ENCODE measurements around the gene TIMM10. TPM values are rescaled to one million over a fixed set of nuclear protein-coding genes. Genes with fewer than 3 reads are reported as not detected.

Gene TIMM10
- total and polyA plus RNA-seq, 4 donors, result 19.8 to 77.4 (median 30.3) TPM

- H3K9ac ChIP-seq (ENCODE audit: low read depth in 1 of 2, low read length in 2 of 2), result no peak overlapping the region
- no peaks in the 10 kb centered on the region for H3K9me3 ChIP-seq (ENCODE audit: control insufficient read depth in 4 of 4, low read length in 3 of 4)
- no peak for DNase-seq (ENCODE audit: low spot score)
- 92% methylated on average over 15 of the region's 15 CpGs for WGBS
- no peak overlapping the region for H3K4me3 ChIP-seq (ENCODE audit: low read depth in 1 of 3, low read length in 3 of 3)
- peaks cover 44 to 85% (median 78%) of the 10 kb centered on the region in 4 donors for H3K4me1 ChIP-seq (ENCODE audit: control insufficient read depth in 4 of 4, insufficient read depth in 4 of 4, low read length in 3 of 4)
- peaks cover 0 to 14% (median 6%) of the 10 kb centered on the region in 4 donors for H3K36me3 ChIP-seq (ENCODE audit: control insufficient read depth in 4 of 4, insufficient read depth in 3 of 4, low read depth in 1 of 4, low read length in 3 of 4)
- TF ChIP-seq NR2F2 (IDR thresholded peaks at IDR 0.05) (no peak), RAD21 (IDR thresholded peaks at IDR 0.05) (no peak), ATF3 (IDR thresholded peaks at IDR 0.05) (no peak), ZBTB33 (IDR thresholded peaks at IDR 0.05) (no peak), YY1 (IDR thresholded peaks at IDR 0.05) (no peak), FOXA2 (IDR thresholded peaks at IDR 0.05) (no peak), JUND (IDR thresholded peaks at IDR 0.05) (no peak)
- peak overlapping the region; percentile 79 to 82 for H3K27ac ChIP-seq (ENCODE audit: low read depth in 1 of 2, low read length in 2 of 2)
- H3K27me3 ChIP-seq (ENCODE audit: control insufficient read depth in 4 of 4, insufficient read depth in 4 of 4, low read length in 3 of 4), result no peaks in the 10 kb centered on the region
Measured at GRCh38 chr11:57500926-57501325, 29.6 kb downstream of the TIMM10 start.

GRCh38 chr11:57500515-57500914 lies 30.0 kb downstream of the TIMM10 start:
- no peaks in the 10 kb centered on the region for H3K9me3 ChIP-seq (ENCODE audit: control insufficient read depth in 4 of 4, low read length in 3 of 4)
- H3K27me3 ChIP-seq (ENCODE audit: control insufficient read depth in 4 of 4, insufficient read depth in 4 of 4, low read length in 3 of 4), result no peaks in the 10 kb centered on the region
- 54% methylated on average over 8 of the region's 8 CpGs for WGBS
- H3K4me3 ChIP-seq (ENCODE audit: low read depth in 1 of 3, low read length in 3 of 3), result no peak overlapping the region
- no peak overlapping the region for H3K9ac ChIP-seq (ENCODE audit: low read depth in 1 of 2, low read length in 2 of 2)
- no peak for TF ChIP-seq EGR1 (IDR thresholded peaks at IDR 0.05; ENCODE audit: low read depth in 2 of 2)
- TF ChIP-seq HNF4G (IDR thresholded peaks at IDR 0.05), result no peak
- no peak for TF ChIP-seq CTCF (IDR thresholded peaks at IDR 0.05; ENCODE audit: low read depth, low read length, missing input control)
- no peak for TF ChIP-seq MAX (IDR thresholded peaks at IDR 0.05)
- no peak for TF ChIP-seq FOXA1 (IDR thresholded peaks at IDR 0.05)
- no peak for TF ChIP-seq RAD21 (IDR thresholded peaks at IDR 0.05)
- TF ChIP-seq NR2F2 (IDR thresholded peaks at IDR 0.05), result no peak
- no peak for TF ChIP-seq JUND (IDR thresholded peaks at IDR 0.05)
- no peak for TF ChIP-seq FOXA2 (IDR thresholded peaks at IDR 0.05)
- no peak for TF ChIP-seq ATF3 (IDR thresholded peaks at IDR 0.05)
- TF ChIP-seq SP1 (IDR thresholded peaks at IDR 0.05), result no peak
- no peak for TF ChIP-seq GABPA (IDR thresholded peaks at IDR 0.05 in 1 of 2, conservative IDR thresholded peaks at IDR 0.05 in 1 of 2)
- TF ChIP-seq REST (IDR thresholded peaks at IDR 0.05), result no peak
- H3K27ac ChIP-seq (ENCODE audit: low read depth in 1 of 2, low read length in 2 of 2), result peak overlapping the region; percentile 79 to 82
- no peak for DNase-seq (ENCODE audit: low spot score)
- H3K4me1 ChIP-seq (ENCODE audit: control insufficient read depth in 4 of 4, insufficient read depth in 4 of 4, low read length in 3 of 4), result peaks cover 44 to 89% (median 82%) of the 10 kb centered on the region in 4 donors
- peaks cover 0 to 13% (median 7%) of the 10 kb centered on the region in 4 donors for H3K36me3 ChIP-seq (ENCODE audit: control insufficient read depth in 4 of 4, insufficient read depth in 3 of 4, low read depth in 1 of 4, low read length in 3 of 4)
